Esophagus squamous epithelium (tissue), 5 donors: ENCODE measurements around the gene SVOPL. TPM values are rescaled to one million over a fixed set of nuclear protein-coding genes. Genes with fewer than 3 reads are reported as not detected.
A peak's percentile ranks its signal among the peaks of the same experiment; 100 is the strongest.

Experiments used
- DNase-seq: peaks from one replicate; lab custom pipeline; 2025; lab: John Stamatoyannopoulos, UW
- H3K27ac ChIP-seq, 4 donors: fragments of 200-600 bp; sonication (generic); one replicate each; pipeline ENCODE4 v1.5.1; 2016 to 2019; ENCODE audit warnings: mild to moderate bottlenecking in 1 of 4
- H3K27me3 ChIP-seq, 4 donors: fragments of 200-600 bp; sonication (generic); 1 replicate in 3 of 4; 2 replicates in 1 of 4; pipeline versions ENCODE4 v1.5.1 to v1.6.0; 2017 to 2021; ENCODE audit warnings: antibody characterized with exemption in 1 of 4
- H3K36me3 ChIP-seq, 3 donors: fragments of 200-600 bp; sonication (generic); one replicate each; pipeline ENCODE4 v1.5.1; 2016 to 2019
- H3K4me1 ChIP-seq, 3 donors: fragments of 200-600 bp; sonication (generic); one replicate each; pipeline ENCODE4 v1.5.1; 2017 to 2019
- H3K4me3 ChIP-seq, 4 donors: fragments of 200-600 bp; sonication (generic); 1 replicate in 3 of 4; 2 replicates in 1 of 4; pipeline ENCODE4 v1.5.1; 2016 to 2019; ENCODE audit warnings: mild to moderate bottlenecking in 2 of 4, moderate library complexity in 1 of 4
- H3K9me3 ChIP-seq, 3 donors: fragments of 200-600 bp; sonication (generic); one replicate each; pipeline ENCODE4 v1.5.1; 2016 to 2019
- CTCF ChIP-seq, 6 experiments: fragments of 450-650 bp in 4 of 6; fragments of 200-600 bp in 2 of 6; sonication (generic) in 2 of 6; IDR thresholded peaks; one replicate each; pipeline ENCODE4 v1.5.1; 2016 to 2019; ENCODE audit warnings: antibody characterized with exemption in 6 of 6, mild to moderate bottlenecking in 4 of 6, moderate library complexity in 4 of 6
- POLR2A ChIP-seq, 4 donors: fragments of 450-650 bp; IDR thresholded peaks; one replicate each; pipeline ENCODE4 v1.6.1; 2017; ENCODE audit warnings: antibody characterized with exemption in 4 of 4, mild to moderate bottlenecking in 4 of 4, moderate library complexity in 3 of 4
- WGBS, 2 donors: methylation state at CpG; one replicate each; pipeline ENCODE4 v1.1.5; 2018; 5-methylcytosine and 5-hydroxymethylcytosine counted together
- intact Hi-C: fragments of 100-400 bp; cut with DNase I; formaldehyde crosslinking; loops from one replicate; pipeline ENCODE4 v1.15.0; 2022
- total RNA-seq, 4 donors: library from RNA; depleted of rRNA; stranded (reverse); fragments of >200 nt; gene quantifications; one replicate each; pipeline ENCODE4 v1.1.0, GENCODE V29; 2016
- donor health status: DM: yes; HTN: yes; CAD: no.

The SVOPL gene
- total RNA-seq, 4 donors from 2014 or later: 0.18 TPM; not detected in 3

- Histone ChIP-seq H3K27ac (peak overlapping the region in 3 of 4 donors; percentile 49 to 64 (median 61)), H3K9me3 (peaks cover 0 to 62% (median 18%) of the 10 kb centered on the region in 3 donors), H3K27me3 (no peaks in the 10 kb centered on the region), H3K4me1 (peaks cover 0 to 25% (median 14%) of the 10 kb centered on the region in 3 donors), H3K4me3 (no peak overlapping the region), H3K36me3 (peaks cover 0 to 100% (median 0%) of the 10 kb centered on the region in 3 donors)
- intact Hi-C loops: no loop called here
- no peak for TF ChIP-seq CTCF (IDR thresholded peaks at IDR 0.05)
- no peak for TF ChIP-seq POLR2A (IDR thresholded peaks at IDR 0.05)
- DNase-seq: no peak
- WGBS, 2 donors: 91 to 98% methylated on average over 7 of the region's 8 CpGs
These were observed 136.1 kb downstream of the SVOPL start for GRCh38 chr7:138565071-138565450.

GRCh38 chr7:138564365-138564764 lies 136.8 kb downstream of the SVOPL start:
- H3K4me3 ChIP-seq: peak overlapping the region in 1 of 4 donors; percentile 39
- TF ChIP-seq CTCF (IDR thresholded peaks at IDR 0.05) (no peak), POLR2A (IDR thresholded peaks at IDR 0.05) (no peak)
- H3K27ac ChIP-seq: peak overlapping the region; percentile 49 to 64 (median 62)
- H3K36me3 ChIP-seq: peaks cover 0 to 100% (median 5%) of the 10 kb centered on the region in 3 donors
- peaks cover 0 to 69% (median 18%) of the 10 kb centered on the region in 3 donors for H3K9me3 ChIP-seq
- WGBS, 2 donors: 44 to 62% methylated on average over 5 of the region's 5 CpGs
- intact Hi-C loops: no loop called here
- DNase-seq: no peak
- no peaks in the 10 kb centered on the region for H3K27me3 ChIP-seq
- H3K4me1 ChIP-seq: peaks cover 0 to 25% (median 14%) of the 10 kb centered on the region in 3 donors

- Histone ChIP-seq H3K27ac (peak overlapping the region; percentile 45 to 64 (median 62)), H3K4me1 (peaks cover 0 to 25% (median 14%) of the 10 kb centered on the region in 3 donors), H3K27me3 (no peaks in the 10 kb centered on the region), H3K36me3 (peaks cover 3 to 100% (median 9%) of the 10 kb centered on the region in 3 donors), H3K9me3 (peaks cover 0 to 74% (median 23%) of the 10 kb centered on the region in 3 donors), H3K4me3 (peak overlapping the region in 1 of 4 donors; percentile 39)
- intact Hi-C loops: no loop called here
- 58 to 80% methylated on average over 1 to 2 of the region's 4 CpGs for WGBS, 2 donors
- DNase-seq: no peak
- no peak for TF ChIP-seq POLR2A (IDR thresholded peaks at IDR 0.05)
These were observed 137.4 kb downstream of the SVOPL start for GRCh38 chr7:138563808-138564207.

- TF ChIP-seq CTCF (IDR thresholded peaks at IDR 0.05) (no peak), POLR2A (IDR thresholded peaks at IDR 0.05) (no peak)
- no peak for DNase-seq
- peaks cover 23 to 100% (median 27%) of the 10 kb centered on the region in 3 donors for H3K36me3 ChIP-seq
- no peak overlapping the region for H3K27ac ChIP-seq
- peaks cover 0 to 14% (median 9%) of the 10 kb centered on the region in 3 donors for H3K4me1 ChIP-seq
- intact Hi-C loops: no loop called here
- H3K9me3 ChIP-seq: peaks cover 0 to 96% (median 42%) of the 10 kb centered on the region in 3 donors
- no peaks in the 10 kb centered on the region for H3K27me3 ChIP-seq
- 93% methylated on average over 4 of the region's 5 CpGs for WGBS, 2 donors
- H3K4me3 ChIP-seq: no peak overlapping the region
These were observed 141.7 kb downstream of the SVOPL start for GRCh38 chr7:138559448-138559847.

GRCh38 chr7:138556771-138557484 lies 144.2 kb downstream of the SVOPL start:
- Histone ChIP-seq H3K27me3 (no peaks in the 10 kb centered on the region), H3K4me1 (no peaks in the 10 kb centered on the region), H3K27ac (no peak overlapping the region), H3K4me3 (no peak overlapping the region), H3K36me3 (peaks cover 24 to 100% (median 42%) of the 10 kb centered on the region in 3 donors), H3K9me3 (peaks cover 0 to 78% (median 37%) of the 10 kb centered on the region in 3 donors)
- intact Hi-C loops: no loop called here
- DNase-seq: no peak
- TF ChIP-seq CTCF (IDR thresholded peaks at IDR 0.05): no peak
- no peak for TF ChIP-seq POLR2A (IDR thresholded peaks at IDR 0.05)
- 97 to 98% methylated on average over 3 of the region's 3 CpGs for WGBS, 2 donors
